Activated naive CD4-positive, alpha-beta T cell treated with anti-CD3 and anti-CD28 coated beads, Interleukin-2, amount 50 U/mL, for 72 hours (primary cell): ENCODE measurements around the gene SLC9A9. TPM values are rescaled to one million over a fixed set of nuclear protein-coding genes. Genes with fewer than 3 reads are reported as not detected.
A peak's percentile ranks its signal among the peaks of the same experiment; 100 is the strongest.

Experiments used
- ATAC-seq, 2 donors: fragments of 150-1000 bp; cut with Tn5 transposase; 2 replicates each; pipeline ENCODE4 v1.10.0; 2021; ENCODE audit warnings: mild to moderate bottlenecking in 2 of 2, moderate library complexity in 2 of 2
- DNase-seq, 2 donors: peaks; one replicate each; pipeline ENCODE4 v3.0.0; 2021 to 2022; ENCODE audit warnings: low spot score in 2 of 2
- H3K27ac Mint-ChIP-seq, 2 donors: one replicate each; pipeline ENCODE4 v1.8.0; 2022; ENCODE audit warnings: mild to moderate bottlenecking in 2 of 2, mixed read lengths in 2 of 2
- H3K36me3 Mint-ChIP-seq, 2 donors: one replicate each; pipeline ENCODE4 v1.8.0; 2022; ENCODE audit warnings: mixed read lengths in 2 of 2
- H3K9me3 Mint-ChIP-seq, 2 donors: one replicate each; pipeline ENCODE4 v1.8.0; 2022; ENCODE audit warnings: mixed read lengths in 2 of 2
- total RNA-seq, 2 donors: library from RNA; stranded (reverse); gene quantifications; one replicate each; pipeline ENCODE4 v1.2.3, GENCODE V29; 2022

SLC9A9 gene
- total RNA-seq, 2 donors from 2014 or later, result 2.3 to 2.5 TPM

DNA sequence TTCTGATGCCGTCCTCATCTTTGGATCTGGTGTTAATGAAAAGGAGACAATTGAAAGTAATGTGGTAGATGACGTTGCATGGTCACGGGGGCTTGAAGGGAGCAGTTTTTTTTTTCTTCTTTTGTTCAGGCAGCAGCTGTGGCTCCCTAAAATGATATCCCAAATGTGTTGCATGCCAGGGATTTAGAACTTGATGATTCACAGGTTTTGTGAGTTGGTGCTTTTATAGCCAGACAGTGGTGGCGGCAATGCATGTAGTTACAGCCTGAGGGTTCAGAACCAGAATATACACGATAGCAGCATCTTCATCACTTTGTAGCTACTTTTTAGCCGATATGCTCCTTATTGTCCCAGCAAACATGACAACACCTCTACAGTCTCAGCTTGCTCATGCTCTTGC is 595.3 kb downstream of the SLC9A9 start:
- Mint-ChIP-seq H3K36me3 (peaks cover 5 to 8% of the 10 kb centered on the region in 2 donors), H3K27ac (no peak overlapping the region), H3K9me3 (peaks cover 8 to 14% of the 10 kb centered on the region in 2 donors)
- no peak for DNase-seq
- no peak for ATAC-seq

DNA sequence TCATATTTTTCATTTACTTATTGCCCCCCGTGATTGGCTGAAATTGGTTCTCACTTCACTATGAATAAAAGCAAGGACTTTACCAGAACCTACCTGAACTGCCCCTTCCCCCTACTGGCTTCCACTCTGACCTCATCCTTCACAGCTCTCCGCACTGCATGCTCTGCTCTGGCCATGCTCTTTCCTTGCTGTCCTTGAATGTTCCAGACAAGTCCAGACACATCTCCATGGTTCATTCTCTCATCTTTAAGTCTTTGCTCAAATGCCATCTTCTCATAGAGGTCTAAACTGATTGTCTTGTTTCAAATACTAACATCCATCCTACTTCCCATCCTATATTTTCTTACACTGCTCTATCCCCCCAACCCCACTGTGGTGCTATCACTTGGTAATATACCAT is 599.3 kb downstream of the SLC9A9 start:
- H3K27ac Mint-ChIP-seq, result peak overlapping the region in 1 of 2 donors; percentile 32
- no peak for DNase-seq
- peaks cover 5 to 8% of the 10 kb centered on the region in 2 donors for H3K36me3 Mint-ChIP-seq
- ATAC-seq, result no peak
- H3K9me3 Mint-ChIP-seq, result peaks cover 6 to 14% of the 10 kb centered on the region in 2 donors

DNA sequence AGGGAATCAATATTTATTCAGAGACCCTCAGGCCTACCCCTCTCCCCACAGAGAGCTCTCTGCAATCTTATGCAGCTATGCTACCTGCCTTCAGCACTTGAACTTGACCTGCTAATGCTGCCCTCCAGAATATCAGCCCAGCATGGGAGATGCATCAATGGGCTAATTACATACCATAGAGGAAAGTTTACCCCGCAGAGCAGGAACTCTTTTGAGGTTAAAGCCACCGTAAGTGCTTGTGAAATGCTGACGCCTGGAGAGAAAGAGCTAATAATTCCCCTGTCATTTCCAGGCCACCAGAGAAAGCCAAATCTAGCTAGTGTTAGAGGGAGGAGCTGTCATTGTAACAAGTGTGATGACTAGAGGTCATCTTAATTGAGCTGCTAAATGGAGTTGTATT is 601.2 kb downstream of the SLC9A9 start:
- no peak for DNase-seq
- no peak for ATAC-seq

DNA sequence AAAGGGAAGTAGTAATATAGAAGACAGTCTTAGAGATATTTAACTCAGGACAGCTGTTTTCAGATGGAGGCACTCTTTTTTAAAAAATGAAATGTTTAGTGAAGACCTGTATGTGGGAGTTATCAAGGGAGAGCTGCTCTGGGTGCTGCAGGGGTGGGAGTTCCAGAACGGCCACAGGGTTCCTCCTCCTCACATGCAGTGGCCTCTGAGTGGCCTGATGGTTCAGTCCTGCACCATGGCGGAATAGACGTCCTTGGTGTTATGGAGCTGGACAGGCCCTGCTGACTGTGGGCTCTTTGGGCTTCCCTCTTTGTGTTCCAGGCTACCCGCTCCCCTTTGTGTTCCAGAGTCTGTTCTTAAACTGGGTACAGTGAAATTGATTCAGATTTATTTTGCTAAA is 602.6 kb downstream of the SLC9A9 start:
- DNase-seq (no peak), ATAC-seq (no peak)
- Mint-ChIP-seq H3K9me3 (peaks cover 3 to 8% of the 10 kb centered on the region in 2 donors), H3K36me3 (peaks cover under 1 to 4% of the 10 kb centered on the region in 2 donors), H3K27ac (no peak overlapping the region)

More for the DNA sequence above, 601.2 kb downstream of the SLC9A9 start:
- Mint-ChIP-seq H3K27ac (no peak overlapping the region), H3K9me3 (peaks cover 6 to 14% of the 10 kb centered on the region in 2 donors), H3K36me3 (peaks cover 5 to 8% of the 10 kb centered on the region in 2 donors)

DNA sequence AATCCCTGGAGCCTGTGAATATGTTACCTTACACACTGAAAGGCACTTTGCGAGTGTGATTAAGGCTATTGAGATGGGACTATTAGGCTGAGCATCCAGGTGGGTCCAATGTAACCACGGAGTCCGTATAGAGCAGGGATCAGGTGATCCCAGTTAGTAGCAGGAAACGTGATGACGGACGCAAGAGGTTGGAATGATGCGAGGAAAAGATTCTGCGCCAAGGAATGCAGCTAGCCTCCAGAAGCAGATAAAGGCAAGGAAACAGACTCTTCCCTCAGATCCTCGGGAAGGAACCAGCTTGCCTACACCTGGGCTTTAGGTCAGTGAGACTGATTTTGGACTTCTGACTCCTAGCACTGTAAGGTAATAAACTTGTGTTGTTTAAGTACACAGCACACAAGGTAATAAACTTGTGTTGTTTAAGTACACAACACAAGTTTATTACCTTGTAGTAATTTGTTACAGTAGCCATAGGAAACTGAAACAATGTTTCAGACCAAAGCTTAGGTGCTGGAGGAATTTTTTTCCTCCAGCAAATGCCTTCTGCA is 603.7 kb downstream of the SLC9A9 start:
- DNase-seq (no peak), ATAC-seq (no peak)
- Mint-ChIP-seq H3K36me3 (no peaks in the 10 kb centered on the region), H3K9me3 (peaks cover 0 to 5% of the 10 kb centered on the region in 2 donors), H3K27ac (no peak overlapping the region)

DNA sequence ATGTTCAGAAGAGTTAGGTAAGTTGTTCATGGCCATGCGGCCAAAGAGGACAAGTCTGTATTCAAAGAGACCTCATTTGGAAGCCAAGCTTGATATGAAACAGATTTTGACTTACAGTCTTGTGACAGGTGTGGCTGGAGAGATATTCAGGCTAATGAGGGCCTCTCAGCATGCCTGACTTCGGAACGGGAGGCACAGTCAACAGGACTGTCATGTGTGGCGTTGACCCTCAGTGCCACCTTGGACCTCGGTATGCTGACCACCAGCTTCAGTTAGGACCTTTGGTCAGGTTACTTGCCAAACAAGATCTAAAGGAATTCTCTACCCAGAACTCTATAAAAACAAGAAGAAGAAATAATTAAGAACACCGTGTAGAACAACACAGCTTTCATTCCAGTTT is 604.6 kb downstream of the SLC9A9 start:
- Mint-ChIP-seq H3K27ac (no peak overlapping the region), H3K36me3 (peaks cover 5% of the 10 kb centered on the region in 2 donors), H3K9me3 (peaks cover 5% of the 10 kb centered on the region in 2 donors)
- DNase-seq, result no peak
- ATAC-seq, result no peak

DNA sequence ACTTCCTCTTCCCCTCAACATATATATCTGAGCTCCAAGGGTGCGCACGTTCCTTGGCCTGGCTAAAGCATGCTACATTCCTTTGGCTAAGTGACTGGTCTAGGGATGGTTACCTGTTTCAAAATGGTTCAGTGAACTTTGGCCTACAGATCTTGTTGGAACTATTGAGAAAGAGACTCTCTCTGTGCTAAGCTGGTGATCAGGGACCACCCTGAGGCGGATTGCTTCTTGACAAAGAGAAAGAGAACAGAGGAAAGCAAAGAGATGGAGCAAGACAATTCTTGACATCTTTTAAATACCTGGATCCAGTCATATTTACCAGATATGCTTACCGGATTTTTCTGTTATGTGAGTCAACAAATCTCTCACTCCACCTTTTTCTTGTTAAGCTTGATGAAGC is 605.6 kb downstream of the SLC9A9 start:
- H3K27ac Mint-ChIP-seq, result no peak overlapping the region
- peaks cover 6 to 7% of the 10 kb centered on the region in 2 donors for H3K9me3 Mint-ChIP-seq
- no peak for ATAC-seq
- DNase-seq, result no peak
- H3K36me3 Mint-ChIP-seq, result peaks cover 8 to 9% of the 10 kb centered on the region in 2 donors

DNA sequence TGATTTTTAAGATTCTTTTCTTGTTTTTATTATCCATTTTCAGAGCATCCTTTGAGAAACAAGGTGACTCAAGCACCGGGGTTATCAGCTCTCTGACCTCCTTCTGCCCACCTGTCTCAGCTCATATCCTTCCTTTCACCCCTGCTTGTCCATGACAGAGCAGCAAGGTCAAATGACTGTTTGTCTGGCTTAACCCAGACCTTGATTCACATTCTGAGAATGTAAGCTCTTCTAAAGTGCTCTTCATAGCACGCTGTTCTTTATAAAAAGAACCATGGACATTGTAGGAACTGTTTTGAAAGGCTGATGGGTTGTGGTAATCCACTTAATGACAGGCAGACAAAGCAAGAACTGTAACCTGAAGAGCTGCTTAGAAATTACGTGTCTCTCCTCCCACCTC is 606.2 kb downstream of the SLC9A9 start:
- peaks cover 6 to 7% of the 10 kb centered on the region in 2 donors for H3K9me3 Mint-ChIP-seq
- H3K36me3 Mint-ChIP-seq, result peaks cover 8 to 9% of the 10 kb centered on the region in 2 donors
- no peak for DNase-seq
- no peak for ATAC-seq
- H3K27ac Mint-ChIP-seq, result no peak overlapping the region

DNA sequence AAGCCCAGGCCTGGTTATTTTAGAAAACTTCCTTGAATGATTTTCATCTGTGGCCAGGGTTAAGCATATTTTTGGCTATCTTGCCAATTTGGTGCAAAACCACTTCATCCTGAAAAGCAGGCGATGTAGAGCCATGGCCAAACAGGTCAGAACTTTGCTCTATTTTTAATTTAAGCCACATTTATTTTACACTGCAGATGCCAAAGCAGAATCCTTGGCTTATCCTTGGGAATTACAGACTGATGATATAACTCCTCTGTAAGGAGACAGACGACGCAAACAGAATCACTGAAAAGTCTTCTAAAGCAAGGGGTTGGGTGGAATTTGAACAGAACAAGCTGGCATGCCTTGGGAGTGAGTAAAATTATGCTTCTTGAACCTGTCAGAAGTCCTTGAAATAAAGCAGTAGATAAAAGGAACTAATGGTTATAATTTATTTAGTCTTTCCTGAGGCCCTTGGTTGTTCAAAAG is 606.8 kb downstream of the SLC9A9 start:
- peaks cover 8 to 11% of the 10 kb centered on the region in 2 donors for H3K9me3 Mint-ChIP-seq
- peaks cover 8 to 12% of the 10 kb centered on the region in 2 donors for H3K36me3 Mint-ChIP-seq
- ATAC-seq, result no peak
- DNase-seq, result no peak
- no peak overlapping the region for H3K27ac Mint-ChIP-seq

DNA sequence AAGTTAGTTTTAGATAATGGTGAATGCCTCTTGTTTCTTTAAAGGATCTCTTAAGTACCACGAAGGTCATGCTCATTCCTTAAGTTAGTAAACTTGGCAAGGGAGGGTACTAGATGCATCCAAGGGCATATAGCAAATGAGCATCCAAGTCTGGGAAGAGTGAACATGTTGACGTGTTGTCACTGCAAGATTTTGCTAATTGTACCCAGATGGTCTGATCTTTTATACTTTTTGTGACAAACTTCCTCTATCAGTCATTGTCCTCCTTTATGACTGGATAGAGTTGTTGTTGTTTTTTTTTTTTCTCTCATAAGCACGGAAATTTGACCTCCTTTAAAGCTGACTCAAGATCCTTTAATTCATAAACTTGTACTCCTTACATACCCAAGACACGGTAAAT is 607.4 kb downstream of the SLC9A9 start:
- Mint-ChIP-seq H3K36me3 (peaks cover 8 to 16% of the 10 kb centered on the region in 2 donors), H3K9me3 (peaks cover 8 to 12% of the 10 kb centered on the region in 2 donors), H3K27ac (no peak overlapping the region)
- ATAC-seq (no peak), DNase-seq (no peak)

DNA sequence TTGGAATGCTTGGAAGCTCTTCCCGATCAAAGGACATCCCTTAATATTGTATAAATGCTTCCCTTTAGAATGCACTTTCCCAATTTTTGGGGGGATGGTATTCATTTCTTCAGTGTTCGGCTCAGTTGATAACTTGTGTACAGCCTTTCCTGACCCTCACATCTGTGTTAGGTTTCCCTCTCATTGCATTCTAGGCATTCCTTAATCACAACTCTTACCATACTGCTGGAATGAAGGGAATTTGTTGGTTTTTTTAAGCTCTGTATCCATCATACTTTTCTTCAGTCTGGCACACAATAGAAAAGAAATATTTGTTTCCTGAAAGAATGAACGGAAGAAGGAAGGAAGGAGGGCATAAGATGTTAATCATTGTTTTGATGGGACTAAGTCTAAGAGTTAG is 609.2 kb downstream of the SLC9A9 start:
- Mint-ChIP-seq H3K36me3 (peaks cover 8 to 24% of the 10 kb centered on the region in 2 donors), H3K27ac (peak overlapping the region in 1 of 2 donors; percentile 6), H3K9me3 (peaks cover 15 to 20% of the 10 kb centered on the region in 2 donors)
- DNase-seq (no peak), ATAC-seq (no peak)

DNA sequence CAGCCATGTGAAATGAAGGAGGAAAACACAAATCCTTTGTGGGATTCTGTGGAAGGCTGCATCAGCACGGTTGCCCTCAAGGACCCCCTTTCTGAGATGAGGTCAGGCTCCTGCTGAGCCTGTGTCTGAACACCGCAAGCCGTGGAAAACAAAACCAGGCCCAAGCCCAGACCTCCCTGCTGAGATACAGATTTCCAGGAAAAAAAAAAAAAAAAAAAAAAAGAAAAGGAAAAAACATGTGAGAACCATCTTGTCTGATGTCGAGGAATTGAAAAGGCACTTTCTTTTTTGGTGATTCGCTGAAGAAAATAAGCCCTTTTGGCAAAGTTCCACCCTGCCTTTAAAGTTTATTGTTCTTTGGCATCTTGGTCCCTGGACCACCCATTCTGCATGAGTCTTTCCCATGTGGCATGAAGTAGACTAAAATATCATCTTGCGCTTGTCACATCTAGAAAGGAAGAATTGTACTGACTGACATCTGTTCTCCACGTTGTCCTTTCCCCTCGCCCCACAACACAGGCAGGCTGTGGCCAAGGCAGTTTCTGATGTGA is 611.1 kb downstream of the SLC9A9 start:
- no peak overlapping the region for H3K27ac Mint-ChIP-seq
- DNase-seq, result no peak
- peaks cover 8 to 24% of the 10 kb centered on the region in 2 donors for H3K36me3 Mint-ChIP-seq
- no peak for ATAC-seq
- peaks cover 15 to 25% of the 10 kb centered on the region in 2 donors for H3K9me3 Mint-ChIP-seq

DNA sequence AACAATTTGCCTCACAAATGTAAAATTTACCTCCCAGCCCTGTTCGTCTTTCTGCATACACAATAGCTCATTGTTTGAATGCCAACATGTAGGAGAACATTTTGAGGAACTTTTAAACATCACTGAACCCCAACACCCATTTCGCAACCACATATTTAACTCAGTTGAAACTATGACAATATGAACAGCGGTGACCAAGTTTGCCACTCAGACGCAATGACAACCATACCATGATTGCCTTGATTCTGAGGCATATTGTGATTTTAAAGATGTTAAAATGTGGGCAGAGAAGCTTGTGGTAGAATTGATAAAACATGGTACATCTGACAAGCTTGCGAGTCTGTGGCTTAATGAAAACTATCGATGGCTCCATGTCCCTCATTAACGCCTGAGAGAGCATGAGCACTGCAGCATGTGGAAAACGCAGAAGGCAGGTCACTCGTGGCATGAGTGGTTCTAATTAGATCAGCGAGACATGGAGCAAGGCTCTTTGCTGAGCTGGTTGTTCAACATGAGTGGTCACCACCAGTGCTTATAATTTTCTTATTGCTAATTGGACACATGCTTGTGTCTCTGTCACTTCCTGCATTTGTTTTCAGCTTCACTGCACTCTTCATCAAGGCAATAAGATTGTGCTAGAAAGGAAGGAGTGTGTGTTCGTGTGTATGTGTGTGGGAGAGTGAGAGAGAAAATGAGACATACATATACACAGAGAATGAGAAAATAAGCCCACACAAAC is 611.9 kb downstream of the SLC9A9 start:
- peaks cover 8 to 24% of the 10 kb centered on the region in 2 donors for H3K36me3 Mint-ChIP-seq
- no peak for ATAC-seq
- H3K27ac Mint-ChIP-seq, result no peak overlapping the region
- H3K9me3 Mint-ChIP-seq, result peaks cover 15 to 25% of the 10 kb centered on the region in 2 donors
- no peak for DNase-seq

DNA sequence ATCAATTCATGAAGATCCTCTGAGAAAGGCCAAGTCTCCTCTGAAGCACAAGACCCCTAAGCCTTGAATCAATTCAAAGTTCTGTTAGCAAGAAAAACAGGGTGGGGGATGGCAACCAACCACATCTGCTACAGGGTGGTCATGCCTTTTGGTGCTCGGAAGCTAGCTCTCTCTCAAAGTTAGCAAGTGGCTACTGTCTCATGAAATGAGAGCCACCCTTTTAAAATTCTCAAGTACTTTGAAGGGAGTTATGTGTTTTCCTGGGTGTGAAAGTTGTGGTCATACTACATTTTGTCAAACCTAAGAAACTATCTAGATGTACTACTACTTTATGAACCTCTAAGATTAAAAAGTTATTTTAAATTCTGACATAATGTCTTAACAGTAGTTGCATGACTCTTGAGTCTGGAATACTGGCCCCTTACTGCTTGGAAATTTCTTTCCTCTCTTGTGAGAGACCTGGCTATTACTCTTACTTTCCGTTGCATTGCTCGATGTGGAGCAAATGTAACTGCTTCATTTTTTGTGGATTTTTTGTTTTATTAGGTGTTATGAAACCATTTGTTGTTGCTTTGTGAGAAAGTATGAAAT is 612.6 kb downstream of the SLC9A9 start:
- no peak overlapping the region for H3K27ac Mint-ChIP-seq
- peaks cover 8 to 24% of the 10 kb centered on the region in 2 donors for H3K36me3 Mint-ChIP-seq
- DNase-seq (no peak), ATAC-seq (no peak)
- peaks cover 15 to 25% of the 10 kb centered on the region in 2 donors for H3K9me3 Mint-ChIP-seq

DNA sequence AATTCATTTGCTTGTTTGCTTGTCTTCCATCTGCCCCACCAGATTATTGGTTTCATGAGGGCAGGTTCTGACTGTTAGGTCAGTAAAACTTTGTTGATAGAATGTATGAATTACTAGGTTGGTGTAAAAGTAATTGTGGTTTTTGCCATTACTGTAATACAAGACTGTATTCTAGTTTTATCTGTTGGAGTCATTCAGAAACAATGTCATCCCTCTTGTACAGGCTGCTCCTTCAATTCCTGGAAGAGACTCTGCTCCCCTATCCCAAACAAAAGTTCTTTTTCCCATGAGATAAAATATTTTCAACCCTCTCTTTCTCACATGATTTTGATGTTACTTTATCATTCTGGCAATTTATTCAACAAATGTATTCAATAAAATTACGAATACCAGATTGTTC is 613.7 kb downstream of the SLC9A9 start:
- DNase-seq (no peak), ATAC-seq (no peak)
- peaks cover 15 to 25% of the 10 kb centered on the region in 2 donors for H3K9me3 Mint-ChIP-seq
- H3K36me3 Mint-ChIP-seq, result peaks cover 8 to 24% of the 10 kb centered on the region in 2 donors
- no peak overlapping the region for H3K27ac Mint-ChIP-seq

DNA sequence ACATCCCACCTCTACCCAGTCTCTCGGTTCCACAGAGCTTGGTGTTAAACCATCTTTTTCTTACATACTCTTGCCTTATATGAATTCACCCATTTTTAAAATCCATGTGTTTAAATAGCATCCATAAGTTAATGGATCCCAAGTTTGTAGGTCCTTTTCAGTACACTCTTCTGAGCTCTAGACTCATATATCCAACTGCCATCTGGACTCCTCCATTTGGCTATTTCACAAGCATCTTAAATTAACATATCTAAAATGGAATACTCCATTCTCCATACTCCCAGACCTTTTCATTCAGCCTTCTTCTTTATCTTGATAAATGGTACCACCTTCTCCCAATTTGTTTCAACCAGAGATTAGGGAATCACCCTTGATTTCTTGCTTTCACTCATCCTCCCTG is 615.3 kb downstream of the SLC9A9 start:
- ATAC-seq (no peak), DNase-seq (no peak)
- Mint-ChIP-seq H3K36me3 (peaks cover 0 to 15% of the 10 kb centered on the region in 2 donors), H3K27ac (no peak overlapping the region), H3K9me3 (peaks cover 10 to 18% of the 10 kb centered on the region in 2 donors)

DNA sequence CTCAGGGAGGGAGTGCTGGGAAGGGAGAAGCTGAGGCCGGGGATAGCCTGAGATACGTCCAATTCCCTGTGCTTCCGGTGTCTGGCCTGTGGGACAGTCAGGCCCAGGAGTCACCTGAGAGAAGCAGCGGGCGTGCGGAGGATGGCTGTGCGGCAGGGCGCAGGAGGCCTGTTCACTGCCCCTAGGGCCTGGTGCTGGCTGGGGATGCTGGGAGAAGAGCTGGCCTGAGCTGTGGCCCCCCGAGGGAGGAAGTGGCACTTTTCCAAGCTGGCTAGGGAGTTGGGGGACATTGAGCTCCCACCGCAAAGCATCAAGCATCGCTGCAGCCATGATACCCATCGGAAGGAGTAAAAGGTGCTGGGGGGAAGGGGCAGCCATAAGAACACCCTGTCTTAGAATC is 619.9 kb downstream of the SLC9A9 start:
- Mint-ChIP-seq H3K36me3 (no peaks in the 10 kb centered on the region), H3K27ac (no peak overlapping the region), H3K9me3 (peaks cover 0 to 5% of the 10 kb centered on the region in 2 donors)
- DNase-seq (no peak), ATAC-seq (no peak)
